Measurements from ENCODE around the gene PLA2G2F. TPM values are rescaled to one million over a fixed set of nuclear protein-coding genes. Genes with fewer than 3 reads are reported as not detected.

PLA2G2F gene
- total RNA-seq, 1 experiment from 2014 or later, result 0.20 TPM

- no peak for DNase-seq
- peak overlapping the region; percentile 8; the same call in 1 of the 2 replicates for H3K4me3 ChIP-seq
- ChIA-PET CTCF (no interaction called here), POLR2A (ENCODE audit: unreplicated experiment) (no interaction called here)
- H3K79me2 ChIP-seq (ENCODE audit: low read depth), result peaks cover 65% of the 10 kb centered on the region
- H4K20me1 ChIP-seq (ENCODE audit: insufficient read depth), result no peaks in the 10 kb centered on the region
- peaks cover 3% of the 10 kb centered on the region for H3K9me3 ChIP-seq (ENCODE audit: insufficient read depth, low read depth)
- BruUV-seq (replicated peaks), result no TSS peak
- no peak for TF ChIP-seq EZH2 (IDR thresholded peaks at IDR 0.05; ENCODE audit: low read depth)
- TF ChIP-seq CTCF (conservative IDR thresholded peaks at IDR 0.05), result no peak; the same call in 1 of the 2 replicates
- intact Hi-C loops (cut with micrococcal nuclease; ENCODE audit: unreplicated experiment), result loop anchor here (10.0 kb wide), 1 partner anchor 394 kb away; no protein-coding TSS in a partner anchor
- H2AFZ ChIP-seq, result no peak overlapping the region
- peak overlapping the region; percentile 92 for H3K4me2 ChIP-seq
- peaks cover 35% of the 10 kb centered on the region for H3K36me3 ChIP-seq (ENCODE audit: low read depth)
- peaks cover 25% of the 10 kb centered on the region for H3K4me1 ChIP-seq (replicated peaks; ENCODE audit: insufficient read depth)
- H3K27ac ChIP-seq, result no peak overlapping the region
- H3K9me2 ChIP-seq (ENCODE audit: insufficient read depth), result no peaks in the 10 kb centered on the region
- H3K27me3 ChIP-seq (ENCODE audit: insufficient read depth, low read depth), result no peaks in the 10 kb centered on the region
- peaks cover 13% of the 10 kb centered on the region; the same call in 1 of the 2 replicates for H3F3A ChIP-seq (ENCODE audit: insufficient read depth, low read depth)
Measured at GRCh38 chr1:20158358-20159070, 19.4 kb downstream of the PLA2G2F start.

GRCh38 chr1:20160034-20160433, 20.9 kb downstream of the PLA2G2F start:
- H3K9me3 ChIP-seq (ENCODE audit: insufficient read depth, low read depth), result peaks cover 3% of the 10 kb centered on the region
- H4K20me1 ChIP-seq (ENCODE audit: insufficient read depth), result no peaks in the 10 kb centered on the region
- H3K36me3 ChIP-seq (ENCODE audit: low read depth), result peaks cover 35% of the 10 kb centered on the region
- H3K9me2 ChIP-seq (ENCODE audit: insufficient read depth), result no peaks in the 10 kb centered on the region
- TF ChIP-seq CTCF (conservative IDR thresholded peaks at IDR 0.05), result no peak
- TF ChIP-seq EZH2 (IDR thresholded peaks at IDR 0.05; ENCODE audit: low read depth), result no peak
- CTCF ChIA-PET, result no interaction called here
- no peak overlapping the region for H3K4me2 ChIP-seq
- no peak for DNase-seq
- H3K27me3 ChIP-seq (ENCODE audit: insufficient read depth, low read depth), result no peaks in the 10 kb centered on the region
- no peak overlapping the region for H3K27ac ChIP-seq
- POLR2A ChIA-PET (ENCODE audit: unreplicated experiment), result no interaction called here
- H3K79me2 ChIP-seq (ENCODE audit: low read depth), result peaks cover 54% of the 10 kb centered on the region
- no peak overlapping the region for H3K4me3 ChIP-seq
- intact Hi-C loops (cut with micrococcal nuclease; ENCODE audit: unreplicated experiment), result no loop called here
- H3K4me1 ChIP-seq (replicated peaks; ENCODE audit: insufficient read depth), result peaks cover 25% of the 10 kb centered on the region
- peaks cover 18% of the 10 kb centered on the region; the same call in 1 of the 2 replicates for H3F3A ChIP-seq (ENCODE audit: insufficient read depth, low read depth)
- no peak overlapping the region for H2AFZ ChIP-seq
- BruUV-seq (replicated peaks), result no TSS peak

GRCh38 chr1:20164694-20165202, 25.6 kb downstream of the PLA2G2F start:
- H3K9me3 ChIP-seq (ENCODE audit: insufficient read depth, low read depth), result peaks cover 3% of the 10 kb centered on the region
- peaks cover 18% of the 10 kb centered on the region; the same call in 1 of the 2 replicates for H3F3A ChIP-seq (ENCODE audit: insufficient read depth, low read depth)
- intact Hi-C loops (cut with micrococcal nuclease; ENCODE audit: unreplicated experiment), result no loop called here
- TF ChIP-seq EZH2 (IDR thresholded peaks at IDR 0.05; ENCODE audit: low read depth), result no peak
- no peak for TF ChIP-seq CTCF (conservative IDR thresholded peaks at IDR 0.05)
- H3K36me3 ChIP-seq (ENCODE audit: low read depth), result peaks cover 10% of the 10 kb centered on the region
- H2AFZ ChIP-seq, result no peak overlapping the region
- H3K4me1 ChIP-seq (replicated peaks; ENCODE audit: insufficient read depth), result no peaks in the 10 kb centered on the region
- DNase-seq, result no peak
- ChIA-PET POLR2A (ENCODE audit: unreplicated experiment) (no interaction called here), CTCF (interaction anchor here (0.6 kb wide), 1 partner anchor 11 kb away, joined by 19 read pairs; no protein-coding TSS in a partner anchor)
- H4K20me1 ChIP-seq (ENCODE audit: insufficient read depth), result no peaks in the 10 kb centered on the region
- BruUV-seq (replicated peaks), result no TSS peak
- H3K4me3 ChIP-seq, result no peak overlapping the region
- H3K79me2 ChIP-seq (ENCODE audit: low read depth), result peaks cover 10% of the 10 kb centered on the region
- H3K27ac ChIP-seq, result no peak overlapping the region
- H3K27me3 ChIP-seq (ENCODE audit: insufficient read depth, low read depth), result no peaks in the 10 kb centered on the region
- no peaks in the 10 kb centered on the region for H3K9me2 ChIP-seq (ENCODE audit: insufficient read depth)
- H3K4me2 ChIP-seq, result no peak overlapping the region

Data from PC-9 (cell line).